ENCODE results near the gene SCAMP5. TPM values are rescaled to one million over a fixed set of nuclear protein-coding genes. Genes with fewer than 3 reads are reported as not detected.

The SCAMP5 gene
- total and polyA plus RNA-seq, 2 of the 4 experiments (the other 2 are of a cell fraction), result 0.36 to 1.6 TPM

DNA sequence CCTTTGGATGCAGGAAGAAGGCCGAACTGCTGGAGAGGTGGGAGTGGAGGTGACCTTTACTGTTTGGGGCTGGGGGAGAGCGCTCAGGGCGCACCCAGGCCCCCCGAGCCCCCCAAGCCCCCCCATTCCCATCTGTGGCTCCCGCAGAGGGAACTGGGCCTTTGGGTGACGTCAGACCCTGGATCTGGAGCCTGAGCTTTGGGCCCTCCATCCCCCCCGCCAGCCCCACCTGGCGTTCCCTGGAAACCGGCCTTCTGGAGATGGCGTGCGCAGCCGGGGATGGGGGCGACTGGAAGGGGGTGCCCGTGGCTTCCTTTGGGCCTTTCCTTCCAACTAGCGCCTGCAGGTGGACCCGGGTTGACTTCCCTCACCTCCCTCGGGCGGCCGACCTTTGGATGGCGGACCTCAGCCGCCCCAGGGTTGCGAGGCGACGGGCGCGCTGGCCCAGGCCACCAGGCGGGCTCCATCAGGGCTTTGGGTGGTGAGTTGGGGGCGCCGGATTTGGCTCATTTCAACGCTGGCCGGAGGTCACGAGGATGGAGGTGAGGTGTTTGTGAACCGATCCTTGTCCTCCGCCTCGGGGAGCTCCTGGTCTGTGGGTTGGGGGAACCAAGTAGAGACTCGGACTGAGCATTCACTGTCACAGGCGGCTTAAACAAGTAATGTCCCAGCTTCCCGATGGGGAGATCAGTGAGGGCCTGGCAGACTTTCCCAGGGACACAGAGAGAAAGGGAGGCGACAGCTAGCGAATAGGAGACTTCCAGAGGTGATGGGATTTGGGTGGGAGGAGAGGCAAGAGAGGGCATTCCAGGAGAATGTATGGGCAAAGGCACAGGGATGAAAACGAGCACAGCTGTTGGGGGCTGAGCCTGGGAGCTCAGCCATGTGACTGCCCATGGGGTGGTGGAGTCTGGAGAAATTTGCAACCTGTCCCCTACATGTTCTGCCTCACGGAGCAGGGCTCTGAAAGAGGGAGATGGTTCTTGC is 709 bp downstream of the SCAMP5 start (continued):
- TF ChIP-seq CTCF (conservative IDR thresholded peaks at IDR 0.05; ENCODE audit: low read depth, low read length), result no peak
- TF ChIP-seq POLR2A (IDR thresholded peaks at IDR 0.05; ENCODE audit: low read depth, low read length), result no peak
- no peak for TF ChIP-seq NFE2L2 (IDR thresholded peaks at IDR 0.05; ENCODE audit: low read depth, low read length)

- no peak overlapping the region for H4K5ac ChIP-seq (ENCODE audit: low read depth, low read length)
- H3K4ac ChIP-seq (ENCODE audit: low read depth, low read length), result no peak overlapping the region
- H3K36me3 ChIP-seq (ENCODE audit: control insufficient read depth, insufficient read depth, low read length), result no peaks in the 10 kb centered on the region
- no peak overlapping the region for H2BK120ac ChIP-seq (ENCODE audit: low read depth, low read length)
- peaks cover 4% of the 10 kb centered on the region; the same call in 1 of the 2 replicates for H3K9me3 ChIP-seq (ENCODE audit: control insufficient read depth, insufficient read depth, low read length)
- H3K27ac ChIP-seq (ENCODE audit: insufficient read depth, low read length), result no peak overlapping the region
- H4K20me1 ChIP-seq (ENCODE audit: insufficient read depth, low read length), result no peaks in the 10 kb centered on the region; the same call in 1 of the 2 replicates
- in situ Hi-C loops (cut with MboI; ENCODE audit: low sequenced_read_pairs) (no loop called here), intact Hi-C loops (cut with micrococcal nuclease) (no loop called here), dilution Hi-C loops (cut with HindIII; ENCODE audit: low sequenced_read_pairs, unreplicated experiment) (no loop called here)
- no peak overlapping the region for H3K56ac ChIP-seq (ENCODE audit: extremely low read depth, insufficient read depth, low read length)
- no peaks in the 10 kb centered on the region for H3K4me1 ChIP-seq (ENCODE audit: control insufficient read depth, insufficient read depth, low read length)
- H2BK5ac ChIP-seq (ENCODE audit: low read depth, low read length, poor library complexity, severe bottlenecking), result no peak overlapping the region
- H3K14ac ChIP-seq (replicated peaks; ENCODE audit: low read depth, low read length), result no peak overlapping the region
- H3K18ac ChIP-seq (ENCODE audit: low read depth, low read length), result no peak overlapping the region
- H3K79me1 ChIP-seq (ENCODE audit: low read depth in 1 of 2, low read length in 2 of 2), result no peaks in the 10 kb centered on the region
- H2AK9ac ChIP-seq (replicated peaks; ENCODE audit: low read depth, low read length, poor library complexity), result no peak overlapping the region
- H3K9ac ChIP-seq (ENCODE audit: low read depth, low read length), result no peak overlapping the region
- H3K23ac ChIP-seq (ENCODE audit: low read depth, low read length), result no peak overlapping the region
- H2AFZ ChIP-seq (replicated peaks; ENCODE audit: low read length, poor library complexity), result no peak overlapping the region
- no peaks in the 10 kb centered on the region for H3K9me1 ChIP-seq (ENCODE audit: insufficient read depth, low read length)
- BruUV-seq (replicated peaks), result no TSS peak
- H3K27me3 ChIP-seq (ENCODE audit: control insufficient read depth, insufficient read depth, low read length), result peaks cover 24% of the 10 kb centered on the region
- H4K8ac ChIP-seq (ENCODE audit: low read depth in 2 of 2, low read length in 2 of 2), result no peak overlapping the region
- H4K91ac ChIP-seq (ENCODE audit: insufficient read depth, low read depth, low read length), result no peak overlapping the region
- ATAC-seq (ENCODE audit: low read depth) (no peak), DNase-seq (no peak)
- no peak overlapping the region for H3K4me2 ChIP-seq (ENCODE audit: low read depth, low read length)
- WGBS, 2 experiments (ENCODE audit: extremely low coverage in 2 of 2, insufficient read length in 1 of 2), result 71% methylated on average over 2 of the region's 4 CpGs; no CpG with 5 or more reads in 1 of the 2 experiments
- no peak overlapping the region for H2AK5ac ChIP-seq (ENCODE audit: low read depth, low read length)
- H3K4me3 ChIP-seq (ENCODE audit: insufficient read depth, low read depth, low read length), result no peak overlapping the region
- no peak overlapping the region for H2BK20ac ChIP-seq (ENCODE audit: low read depth, low read length)
- ChIA-PET POLR2A (ENCODE audit: unreplicated experiment) (no interaction called here), CTCF (no interaction called here)
- no peak overlapping the region for H2BK15ac ChIP-seq (ENCODE audit: low read depth, low read length)
- TF ChIP-seq BHLHE40 (IDR thresholded peaks at IDR 0.05; ENCODE audit: low read depth, low read length), result no peak
- no peak for TF ChIP-seq CHD1 (IDR thresholded peaks at IDR 0.05; ENCODE audit: low read depth, low read length)
- TF ChIP-seq RAD21 (IDR thresholded peaks at IDR 0.05; ENCODE audit: low read length), result no peak
- no peak for TF ChIP-seq MAFK (IDR thresholded peaks at IDR 0.05; ENCODE audit: low read depth, low read length)
- TF ChIP-seq, protein P1, sequence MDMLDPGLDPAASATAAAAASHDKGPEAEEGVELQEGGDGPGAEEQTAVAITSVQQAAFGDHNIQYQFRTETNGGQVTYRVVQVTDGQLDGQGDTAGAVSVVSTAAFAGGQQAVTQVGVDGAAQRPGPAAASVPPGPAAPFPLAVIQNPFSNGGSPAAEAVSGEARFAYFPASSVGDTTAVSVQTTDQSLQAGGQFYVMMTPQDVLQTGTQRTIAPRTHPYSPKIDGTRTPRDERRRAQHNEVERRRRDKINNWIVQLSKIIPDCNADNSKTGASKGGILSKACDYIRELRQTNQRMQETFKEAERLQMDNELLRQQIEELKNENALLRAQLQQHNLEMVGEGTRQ (IDR thresholded peaks at IDR 0.05; ENCODE audit: low read depth, low read length), result no peak
- TF ChIP-seq SMC3 (IDR thresholded peaks at IDR 0.05; ENCODE audit: low read depth, low read length), result no peak
- no peak for TF ChIP-seq NFE2L2 (IDR thresholded peaks at IDR 0.05; ENCODE audit: low read depth, low read length)
- no peak for TF ChIP-seq RCOR1 (IDR thresholded peaks at IDR 0.05; ENCODE audit: insufficient replicate concordance, low read length)
- TF ChIP-seq CTCF (conservative IDR thresholded peaks at IDR 0.05; ENCODE audit: low read depth, low read length), result no peak
Measured at GRCh38 chr15:74997141-74997540, 1.8 kb downstream of the SCAMP5 start.
